Measurements from ENCODE around the gene TYROBP. TPM values are rescaled to one million over a fixed set of nuclear protein-coding genes. Genes with fewer than 3 reads are reported as not detected.

TYROBP gene
- total and polyA plus RNA-seq, 2 of the 8 experiments (the other 6 are each of a cell fraction or from before 2014, with no cell fraction given), result 0.18 TPM; not detected in 1

- TF ChIP-seq CHD7 (IDR thresholded peaks at IDR 0.05; ENCODE audit: insufficient replicate concordance, low read length) (no peak), GABPA (IDR thresholded peaks at IDR 0.05; ENCODE audit: borderline replicate concordance, insufficient read depth, low read length) (no peak), RBBP5 (IDR thresholded peaks at IDR 0.05; ENCODE audit: borderline replicate concordance, low read depth, low read length) (no peak), TAF7 (optimal IDR thresholded peaks at IDR 0.05; ENCODE audit: borderline replicate concordance, low read depth, low read length) (no peak)
Measured at GRCh38 chr19:35925501-35925900, 17.4 kb upstream of the TYROBP start (continued).

Measured in H1 (cell line).